Posterior vena cava (tissue), 2 donors: ENCODE measurements around the gene CNOT1. TPM values are rescaled to one million over a fixed set of nuclear protein-coding genes. Genes with fewer than 3 reads are reported as not detected.
"Not testable (repeated sequence)": the region's sequence is repeated elsewhere in the genome, so short reads cannot be mapped to it uniquely, and the experiment has no call there.

Experiments
- DNase-seq: peaks from one replicate; pipeline ENCODE4 v3.0.0-alpha.2; 2020; ENCODE audit warnings: low spot score
- intact Hi-C, 2 donors: fragments of 100-400 bp; cut with DNase I; formaldehyde crosslinking; loops; one replicate each; pipeline versions ENCODE4 v1.14.1 to v1.14.2; 2022 to 2023
- total RNA-seq, 2 donors: library from RNA; stranded (reverse); fragmentation: NEBNext Ultra II Directional; extraction: Animal tissue kit (Norgen Biotek cat#: 25700); gene quantifications; one replicate each; pipeline ENCODE4 v1.2.1, GENCODE V29; 2021
- donor health status: DM: yes; HTN: yes; CAD: no.
- donor health status: DM: yes; HTN: yes; CAD: no.

The CNOT1 gene
- total RNA-seq, 2 donors from 2014 or later = 102 to 116 TPM

DNA sequence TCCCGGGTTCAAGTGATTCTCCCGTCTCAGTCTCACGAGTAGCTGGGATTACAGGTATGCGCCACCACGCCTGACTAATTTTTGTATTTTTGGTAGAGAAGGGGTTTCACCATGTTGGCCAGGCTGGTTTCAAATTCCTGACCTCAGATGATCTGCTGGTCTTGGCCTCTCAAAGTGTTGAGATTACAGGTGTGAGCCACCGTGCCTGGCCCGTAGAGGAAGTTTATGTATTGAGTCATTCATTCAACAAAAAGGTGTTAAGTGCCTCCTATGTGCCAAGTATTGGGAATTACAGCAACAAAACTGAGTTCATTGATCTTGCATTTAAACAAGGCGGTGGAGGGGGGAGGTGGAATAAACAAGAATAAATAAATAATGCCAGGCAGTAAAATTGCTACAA lies 10.2 kb upstream of the CNOT1 start:
- no peak for DNase-seq
- intact Hi-C loops = loop anchor here in 1 of 2 donors (10.0 kb wide), 1 partner anchor 125 kb away; the partner anchor contains the start of gene SETD6

DNA sequence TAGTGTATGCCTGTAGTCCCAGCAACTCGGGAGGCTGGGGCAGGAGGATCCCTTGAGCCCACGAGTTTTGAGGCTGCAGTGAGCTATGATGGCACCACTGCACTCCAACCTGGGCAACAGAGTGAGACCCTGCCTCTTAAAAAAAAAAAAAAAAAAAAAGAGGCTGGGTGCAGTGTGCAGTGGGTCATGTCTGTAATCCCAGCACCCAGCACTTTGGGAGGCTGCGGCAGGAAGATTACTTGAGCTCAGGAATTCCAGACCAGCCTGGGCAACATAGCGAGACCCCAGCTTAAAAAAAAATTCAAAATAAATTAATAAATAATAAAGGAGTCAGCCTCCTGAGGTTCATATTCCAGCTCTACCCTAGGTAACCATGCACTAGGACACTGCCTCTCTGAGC lies 9.6 kb upstream of the CNOT1 start:
- DNase-seq = no peak
- intact Hi-C loops = loop anchor here in 1 of 2 donors (10.0 kb wide), 1 partner anchor 124 kb away; the partner anchor contains the start of gene SETD6

DNA sequence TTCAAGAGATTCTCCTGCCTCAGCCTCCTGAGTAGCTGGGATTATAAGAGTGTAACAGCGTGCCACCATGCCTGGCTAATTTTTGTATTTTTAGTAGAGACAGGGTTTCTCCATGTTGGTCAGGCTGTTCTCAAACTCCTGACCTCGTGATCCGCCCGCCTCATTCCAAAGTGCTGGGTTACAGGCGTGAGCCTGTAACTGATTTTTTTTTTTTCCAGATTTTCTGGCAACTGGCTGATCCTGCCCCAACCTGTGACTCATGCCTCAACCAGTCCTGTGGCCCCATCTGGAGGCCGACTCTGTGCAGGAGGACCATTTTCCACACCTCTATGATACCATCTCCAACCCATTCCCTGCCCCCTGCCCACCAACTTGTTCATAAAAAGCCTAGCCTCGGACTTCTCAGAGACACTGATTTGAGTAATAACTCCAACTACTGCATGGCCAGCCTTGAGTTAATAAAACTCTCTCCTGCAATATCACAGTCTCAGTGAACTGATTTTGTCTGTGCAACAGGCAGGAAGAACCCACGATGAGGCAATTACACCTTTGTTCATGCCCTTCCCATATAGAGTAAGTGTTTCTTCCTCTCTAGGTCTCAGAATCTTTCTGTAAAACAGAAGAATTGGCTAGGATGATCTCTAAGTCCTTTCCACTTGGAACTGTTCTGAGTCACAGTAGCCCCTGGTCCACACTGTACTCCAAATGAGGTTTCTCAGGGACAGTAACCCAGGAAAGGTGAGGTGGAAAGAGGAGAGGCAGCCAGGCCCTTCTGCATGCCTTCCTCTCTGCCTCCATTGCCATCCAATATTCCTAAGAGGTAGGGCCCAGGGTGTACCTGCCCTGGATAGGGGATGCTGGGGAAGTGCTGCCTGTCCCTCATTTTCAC lies 8.8 kb upstream of the CNOT1 start:
- intact Hi-C loops = loop anchor here in 1 of 2 donors (10.0 kb wide), 1 partner anchor 124 kb away; the partner anchor contains the start of gene SETD6
- DNase-seq = peak; percentile 71

- DNase-seq = peak; percentile 5
- intact Hi-C loops = loop anchor here in 1 of 2 donors (10.0 kb wide), 1 partner anchor 122 kb away; the partner anchor contains the start of gene SETD6
Measured at GRCh38 chr16:58637021-58637420, 7.4 kb upstream of the CNOT1 start.

GRCh38 chr16:58636466-58636865 lies 6.8 kb upstream of the CNOT1 start:
- peak; percentile 9 for DNase-seq
- intact Hi-C loops = loop anchor here in 1 of 2 donors (10.0 kb wide), 1 partner anchor 122 kb away; the partner anchor contains the start of gene SETD6

GRCh38 chr16:58635502-58635901 lies 5.9 kb upstream of the CNOT1 start:
- DNase-seq = peak; percentile 3
- intact Hi-C loops = loop anchor here in 1 of 2 donors (10.0 kb wide), 1 partner anchor 121 kb away; the partner anchor contains the start of gene SETD6

DNA sequence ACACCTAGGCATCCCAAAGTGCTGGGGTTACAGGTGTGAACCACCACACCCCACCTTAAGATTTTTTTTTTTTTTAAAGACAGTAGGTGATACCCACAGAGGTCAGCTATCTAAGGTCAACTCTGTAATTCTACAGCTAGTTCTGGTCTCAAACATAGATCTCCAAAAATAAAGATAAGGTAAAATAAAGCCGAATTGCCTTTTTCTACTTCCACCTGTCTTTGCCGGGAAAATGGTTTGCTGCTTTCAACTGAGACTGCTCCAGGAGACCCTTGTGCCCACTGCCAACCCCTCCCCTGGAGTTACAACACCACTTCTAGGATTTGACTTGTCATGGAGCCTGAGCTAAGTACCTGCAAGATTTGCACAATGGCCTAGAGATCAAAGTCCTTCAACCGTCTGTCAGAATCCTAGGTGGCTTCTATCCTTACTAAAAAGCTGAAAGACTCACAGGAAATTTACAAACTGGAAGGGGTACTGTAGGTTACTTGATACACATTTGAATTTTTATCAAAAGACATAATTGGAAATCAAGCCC lies 4.7 kb upstream of the CNOT1 start:
- intact Hi-C loops = loop anchor here in 1 of 2 donors (10.0 kb wide), 1 partner anchor 120 kb away; the partner anchor contains the start of gene SETD6

DNA sequence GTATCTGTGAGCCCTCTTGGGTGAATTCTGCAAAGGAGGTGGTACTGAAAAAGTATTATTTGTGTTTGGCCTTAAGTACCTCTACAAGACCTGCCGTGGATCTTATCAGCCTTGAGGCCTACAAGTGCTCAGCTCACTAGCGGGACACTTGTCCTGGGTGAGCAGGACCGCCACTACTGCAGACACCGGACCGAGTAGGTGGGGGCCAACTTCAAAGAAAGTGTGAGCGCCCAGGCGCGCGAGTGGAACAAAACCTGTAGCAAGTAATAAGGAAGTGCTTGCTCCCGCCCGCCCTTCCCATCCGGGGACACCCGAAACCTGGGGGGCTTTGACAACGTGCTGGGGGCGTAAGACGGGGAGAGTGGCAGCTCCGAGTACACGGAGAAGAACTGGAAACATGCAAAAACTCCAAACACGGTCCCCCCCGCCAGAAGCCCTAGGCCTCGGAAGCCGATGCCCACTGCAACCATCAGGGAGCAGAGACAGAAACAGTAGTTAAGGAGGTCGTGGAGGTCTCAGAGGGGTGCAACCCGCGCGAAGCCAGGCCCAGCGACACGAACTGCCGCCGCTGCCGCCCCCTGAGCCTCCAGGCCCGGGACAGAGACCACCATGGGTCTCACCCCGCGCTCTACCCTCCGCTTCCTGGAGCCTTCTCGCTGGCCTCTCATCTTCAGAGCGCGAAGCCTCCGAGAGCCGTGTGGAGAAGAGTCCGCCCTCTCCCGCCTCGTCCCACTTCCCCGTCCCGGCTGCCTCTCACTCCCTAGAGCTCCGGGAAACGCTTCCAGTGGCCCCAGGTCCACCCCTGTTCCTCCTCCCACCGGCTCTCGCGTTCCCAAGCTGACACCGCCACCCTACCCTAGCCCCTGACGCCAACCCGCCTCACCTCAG lies 537 bp downstream of the CNOT1 start:
- DNase-seq = peak; percentile 86
- intact Hi-C loops = no loop called here

More for the DNA sequence above, 4.7 kb upstream of the CNOT1 start:
- peak; percentile 9 for DNase-seq

DNA sequence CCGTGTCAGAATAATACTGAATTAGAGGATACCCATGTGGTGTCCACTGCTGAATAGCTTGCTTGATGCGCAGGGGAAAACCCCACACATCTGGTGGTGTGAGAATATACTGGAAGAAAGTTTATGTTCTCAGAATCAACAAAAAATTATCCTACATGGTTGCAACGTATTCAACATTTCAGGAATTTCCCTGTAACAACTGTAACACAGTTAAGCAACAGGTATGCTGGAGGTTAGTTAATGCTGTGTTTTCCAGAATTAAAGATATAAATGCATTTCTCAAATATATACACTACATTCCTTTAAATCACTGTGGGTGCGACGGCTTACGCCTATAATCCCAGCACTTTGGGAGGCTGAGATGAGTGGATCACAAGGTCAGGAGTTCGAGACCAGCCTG lies 5.4 kb downstream of the CNOT1 start:
- intact Hi-C loops = no loop called here
- DNase-seq = no peak

- intact Hi-C loops = no loop called here
- DNase-seq = no peak
Measured at GRCh38 chr16:58620396-58620795, 9.2 kb downstream of the CNOT1 start.

DNA sequence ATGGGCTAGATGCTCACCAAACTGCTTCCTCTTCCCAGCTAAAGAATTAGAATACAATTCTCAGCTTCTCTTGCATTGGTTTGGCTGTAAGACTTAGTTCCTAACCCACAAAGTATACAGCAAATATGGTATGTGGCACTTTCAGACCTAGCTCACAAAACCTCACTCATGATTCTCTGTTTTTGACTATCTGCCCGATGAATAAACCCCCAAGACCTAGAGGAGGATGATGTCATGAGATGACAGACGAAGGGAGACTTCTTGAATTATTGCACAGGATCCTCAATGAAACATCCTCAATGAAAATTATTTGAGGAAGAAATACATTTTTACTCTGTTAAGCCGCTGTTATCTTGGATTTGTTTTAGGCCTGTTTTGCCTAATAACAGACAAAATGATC lies 14.3 kb downstream of the CNOT1 start:
- DNase-seq = no peak
- intact Hi-C loops = no loop called here

GRCh38 chr16:58614860-58615259 lies 14.8 kb downstream of the CNOT1 start:
- DNase-seq = no peak
- intact Hi-C loops = no loop called here

- no peak for DNase-seq
Measured at GRCh38 chr16:58614212-58614611, 15.4 kb downstream of the CNOT1 start.

GRCh38 chr16:58612965-58613364 lies 16.7 kb downstream of the CNOT1 start:
- intact Hi-C loops, DNase-seq: not testable (repeated sequence)

More at GRCh38 chr16:58614212-58614611, 15.4 kb downstream of the CNOT1 start:
- intact Hi-C loops = no loop called here

DNA sequence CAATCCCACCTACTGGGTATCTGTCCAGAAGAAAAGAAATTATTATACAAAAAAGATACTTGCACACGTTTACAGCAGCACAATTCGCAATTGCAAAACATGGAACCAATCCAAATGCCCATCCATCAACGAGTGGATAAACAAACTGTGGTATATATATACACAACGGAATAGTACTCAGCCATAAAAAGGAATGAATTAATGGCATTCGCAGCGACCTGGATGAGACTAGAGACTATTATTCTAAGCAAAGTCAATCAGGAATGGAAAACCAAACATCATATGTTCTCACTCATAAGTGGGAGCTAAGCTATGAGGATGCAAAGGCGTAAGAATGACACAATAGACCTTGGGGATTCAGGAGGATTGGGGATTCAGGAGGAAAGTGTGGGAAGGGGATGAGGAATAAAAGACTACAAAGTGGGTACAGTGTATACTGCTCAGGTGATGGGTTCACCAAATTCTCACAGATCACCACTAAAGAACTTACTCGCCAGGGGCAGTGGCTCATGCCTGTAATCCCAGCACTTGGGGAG lies 21.0 kb downstream of the CNOT1 start:
- intact Hi-C loops = no loop called here
- DNase-seq = no peak

DNA sequence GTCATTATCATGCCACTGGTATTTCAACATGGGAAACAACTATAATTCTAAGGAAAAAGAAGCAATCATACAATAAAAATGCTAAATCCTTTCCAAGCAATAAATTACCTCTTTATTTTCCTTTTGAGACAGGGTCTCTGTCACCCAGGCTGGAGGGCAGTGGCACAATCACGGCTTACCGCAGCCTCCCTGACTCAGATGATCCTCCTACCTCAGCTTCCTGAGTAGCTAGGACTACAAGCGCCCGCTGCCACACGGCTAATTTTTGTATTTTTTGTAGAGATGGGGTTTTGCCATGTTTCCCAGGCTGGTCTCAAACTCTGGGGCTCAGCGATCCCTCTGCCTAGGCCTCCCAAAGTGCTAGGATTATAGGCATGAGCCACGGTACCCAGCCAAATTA lies 24.1 kb downstream of the CNOT1 start:
- intact Hi-C loops = no loop called here
- no peak for DNase-seq

- DNase-seq = no peak
- intact Hi-C loops = no loop called here
Measured at GRCh38 chr16:58591083-58591482, 38.5 kb downstream of the CNOT1 start.

DNA sequence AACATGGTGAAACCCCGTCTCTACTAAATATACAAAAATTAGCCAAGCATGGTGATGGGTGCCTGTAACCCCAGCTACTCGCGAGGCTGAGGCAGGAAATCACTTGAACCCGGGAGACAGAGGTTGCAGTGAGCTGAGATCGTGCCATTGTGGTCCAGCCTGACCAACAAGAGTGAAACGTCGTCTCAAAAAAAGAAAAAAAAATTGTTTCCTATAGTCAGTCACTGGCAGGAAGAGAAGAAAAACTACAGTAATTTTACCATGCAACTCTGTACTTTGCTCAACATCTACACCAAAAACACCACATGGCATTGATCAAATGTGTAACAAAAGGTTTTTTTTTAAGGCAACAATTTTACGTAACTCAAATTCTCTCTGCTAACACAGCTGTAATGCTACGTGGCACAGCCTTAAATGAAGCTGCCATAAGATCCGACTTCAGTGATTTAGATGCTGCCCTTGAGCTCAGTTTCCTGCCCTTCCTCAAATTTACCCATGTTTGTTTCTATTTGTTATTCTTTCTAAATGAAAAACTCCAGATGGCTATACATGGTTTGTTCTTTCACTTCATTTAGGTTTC lies 40.2 kb downstream of the CNOT1 start:
- intact Hi-C loops = loop anchor here in 1 of 2 donors (10.0 kb wide), 1 partner anchor 55 kb away; no protein-coding TSS in a partner anchor
- no peak for DNase-seq
